GM18868 (cell line): ENCODE measurements around the gene OXT.
"Not testable (repeated sequence)": the region's sequence is repeated elsewhere in the genome, so short reads cannot be mapped to it uniquely, and the experiment has no call there.

ENCODE experiments used
- ATAC-seq: cut with Tn5 transposase; IDR thresholded peaks from one replicate; pipeline ENCODE4 v1.9.1; 2021; ENCODE audit warnings: mild to moderate bottlenecking, moderate library complexity; ENCODE audit not compliant: unreplicated experiment

The OXT gene

GRCh38 chr20:3109350-3110302, 38.2 kb downstream of the OXT start:
- ATAC-seq = no peak

- no peak for ATAC-seq
Measured at GRCh38 chr20:3111507-3111906, 40.1 kb downstream of the OXT start.

DNA sequence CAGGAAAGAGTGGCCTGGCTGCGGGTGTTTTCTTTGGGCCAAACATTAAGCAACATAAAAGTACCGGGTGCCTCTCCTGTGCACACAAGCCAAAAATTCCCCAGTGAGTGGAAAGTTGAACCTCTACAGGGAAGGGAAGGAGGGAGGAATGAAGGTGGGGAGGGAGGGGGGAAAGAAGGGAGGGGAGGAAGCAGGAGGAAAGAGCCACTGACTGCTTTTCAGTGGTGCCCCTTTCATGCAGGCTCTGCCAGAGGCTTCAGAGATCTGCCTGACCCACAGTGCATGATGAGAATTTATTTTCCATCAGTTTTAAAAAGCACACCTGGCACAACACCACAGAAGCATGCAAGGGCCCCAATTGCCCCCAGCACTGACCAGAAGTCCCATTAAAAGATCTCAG, 40.6 kb downstream of the OXT start:
- no peak for ATAC-seq

DNA sequence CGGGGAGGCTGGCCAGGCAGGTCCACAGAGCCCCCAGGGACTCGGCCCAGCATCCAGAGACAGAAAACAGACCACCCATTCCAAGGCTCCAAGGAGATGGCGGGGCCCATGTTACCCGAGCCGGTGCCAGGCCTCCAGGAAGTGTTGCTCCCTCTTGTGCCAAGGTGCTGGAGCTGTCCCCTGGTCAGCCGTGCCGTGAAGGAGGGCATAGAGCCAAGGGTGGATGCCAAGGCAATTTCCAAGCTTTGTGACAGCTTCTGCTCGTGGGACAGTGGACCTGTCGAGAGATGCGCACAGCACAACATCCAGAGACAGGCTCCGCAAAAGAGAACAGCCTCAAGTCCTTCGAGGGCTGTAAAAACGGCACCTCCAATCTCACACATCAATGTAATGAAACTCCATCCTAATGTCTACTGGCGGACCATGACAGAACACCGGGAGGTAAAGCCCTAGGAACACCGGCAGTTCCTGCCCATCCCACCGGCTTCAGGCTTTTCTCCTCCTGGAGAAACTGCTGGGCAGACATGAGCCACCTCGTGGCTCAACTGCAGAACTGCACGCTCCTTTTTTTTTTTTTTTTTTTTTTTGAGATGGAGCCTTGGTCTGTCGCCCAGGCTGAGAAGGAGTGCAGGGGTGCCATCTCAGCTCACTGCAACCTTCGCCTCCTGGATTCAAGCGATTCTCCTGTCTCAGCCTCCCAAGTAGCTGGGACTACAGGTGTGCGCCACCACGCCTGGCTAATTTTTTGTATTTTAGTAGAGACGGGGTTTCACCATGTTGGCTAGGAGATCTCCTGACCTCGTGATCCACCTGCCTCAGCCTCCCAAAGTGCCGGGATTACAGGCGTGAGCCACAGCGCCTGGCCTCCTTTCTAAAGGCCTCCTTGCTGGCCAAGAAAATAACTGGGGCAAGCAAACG, 44.0 kb downstream of the OXT start:
- ATAC-seq = no peak

DNA sequence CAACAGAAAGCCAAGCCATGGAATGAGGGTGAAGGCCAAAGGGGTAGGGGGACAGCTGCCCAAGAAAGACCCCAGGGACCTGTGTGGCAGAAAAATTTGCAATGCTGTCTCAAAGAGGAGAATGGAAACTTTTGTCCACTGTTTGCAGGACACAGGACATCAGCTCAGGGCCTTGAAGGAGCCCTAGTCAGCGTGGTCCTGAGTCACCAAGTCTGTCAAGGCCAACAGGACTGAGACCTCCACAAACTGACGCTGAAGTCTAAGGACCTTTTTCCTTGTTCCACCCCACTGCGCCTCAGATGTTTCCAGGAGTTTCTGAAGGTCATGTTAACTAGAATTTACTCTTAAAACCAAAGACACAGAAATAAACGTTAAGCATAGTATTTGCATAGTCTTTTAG, 44.9 kb downstream of the OXT start:
- ATAC-seq = no peak

DNA sequence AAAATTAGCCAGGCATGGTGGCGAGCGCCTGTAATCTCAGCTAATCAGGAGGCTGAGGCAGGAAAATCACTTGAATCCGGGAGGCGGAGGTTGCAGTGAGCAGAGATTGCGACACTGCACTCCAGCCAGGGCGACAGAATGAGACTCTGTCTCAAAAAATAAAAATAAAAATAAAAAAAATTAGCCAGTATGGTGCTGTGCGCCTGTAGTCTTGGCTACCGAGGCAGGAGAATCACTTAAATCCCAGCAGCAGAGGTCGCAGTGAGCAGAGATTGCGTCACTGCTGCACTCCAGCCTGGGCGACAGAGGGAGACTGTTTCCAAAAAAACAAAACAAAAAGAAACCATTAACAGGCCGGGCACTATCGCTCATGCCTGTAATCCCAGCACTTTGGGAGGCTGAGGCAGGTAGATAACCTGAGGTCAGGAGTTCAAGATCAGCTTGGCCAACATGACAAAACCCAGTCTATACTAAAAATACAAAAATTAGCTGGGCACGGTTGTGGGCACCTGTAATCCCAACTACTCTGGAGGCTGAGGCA, 46.5 kb downstream of the OXT start:
- ATAC-seq = not testable (repeated sequence)

GRCh38 chr20:3119044-3119443, 47.6 kb downstream of the OXT start:
- no peak for ATAC-seq

GRCh38 chr20:3121271-3121911, 50.0 kb downstream of the OXT start:
- ATAC-seq = no peak
